ACC112 (cell line): Measurements from ENCODE around the gene OSBP.

Experiments
- H2AFZ ChIP-seq: fragments of 200-600 bp; sonication (generic); one replicate; pipeline ENCODE4 v1.6.0; 2017; ENCODE audit warnings: antibody characterized with exemption, low read length; ENCODE audit not compliant: unreplicated experiment
- H3K27ac ChIP-seq: fragments of 200-600 bp; sonication (generic); 2 replicates; pipeline ENCODE4 v1.5.1; 2014; ENCODE audit warnings: low read depth, mild to moderate bottlenecking, antibody characterized with exemption, low read length, moderate library complexity
- H3K27me3 ChIP-seq: fragments of 200-600 bp; sonication (generic); 2 replicates; pipeline ENCODE4 v1.6.1; 2014; ENCODE audit warnings: mild to moderate bottlenecking, antibody characterized with exemption, low read length, moderate library complexity, mixed read lengths; ENCODE audit not compliant: insufficient read depth
- H3K36me3 ChIP-seq: fragments of 200-600 bp; sonication (generic); 2 replicates; pipeline ENCODE4 v1.6.1; 2016; ENCODE audit warnings: mild to moderate bottlenecking, antibody characterized with exemption, low read length, moderate library complexity, mixed read lengths; ENCODE audit not compliant: insufficient read depth
- H3K4me1 ChIP-seq: fragments of 200-600 bp; sonication (generic); one replicate; pipeline ENCODE4 v1.6.1; 2016; ENCODE audit warnings: low read length, mixed read lengths; ENCODE audit not compliant: insufficient read depth, unreplicated experiment, control insufficient read depth
- H3K4me3 ChIP-seq: fragments of 200-600 bp; sonication (generic); 2 replicates; pipeline ENCODE4 v1.5.1; 2014; ENCODE audit warnings: mild to moderate bottlenecking, low read depth, low read length
- H3K79me2 ChIP-seq: fragments of 200-600 bp; sonication (generic); one replicate; pipeline ENCODE4 v1.6.0; 2016; ENCODE audit warnings: low read length; ENCODE audit not compliant: control insufficient read depth, unreplicated experiment, insufficient read depth

The OSBP gene, protein sequence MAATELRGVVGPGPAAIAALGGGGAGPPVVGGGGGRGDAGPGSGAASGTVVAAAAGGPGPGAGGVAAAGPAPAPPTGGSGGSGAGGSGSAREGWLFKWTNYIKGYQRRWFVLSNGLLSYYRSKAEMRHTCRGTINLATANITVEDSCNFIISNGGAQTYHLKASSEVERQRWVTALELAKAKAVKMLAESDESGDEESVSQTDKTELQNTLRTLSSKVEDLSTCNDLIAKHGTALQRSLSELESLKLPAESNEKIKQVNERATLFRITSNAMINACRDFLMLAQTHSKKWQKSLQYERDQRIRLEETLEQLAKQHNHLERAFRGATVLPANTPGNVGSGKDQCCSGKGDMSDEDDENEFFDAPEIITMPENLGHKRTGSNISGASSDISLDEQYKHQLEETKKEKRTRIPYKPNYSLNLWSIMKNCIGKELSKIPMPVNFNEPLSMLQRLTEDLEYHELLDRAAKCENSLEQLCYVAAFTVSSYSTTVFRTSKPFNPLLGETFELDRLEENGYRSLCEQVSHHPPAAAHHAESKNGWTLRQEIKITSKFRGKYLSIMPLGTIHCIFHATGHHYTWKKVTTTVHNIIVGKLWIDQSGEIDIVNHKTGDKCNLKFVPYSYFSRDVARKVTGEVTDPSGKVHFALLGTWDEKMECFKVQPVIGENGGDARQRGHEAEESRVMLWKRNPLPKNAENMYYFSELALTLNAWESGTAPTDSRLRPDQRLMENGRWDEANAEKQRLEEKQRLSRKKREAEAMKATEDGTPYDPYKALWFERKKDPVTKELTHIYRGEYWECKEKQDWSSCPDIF

DNA sequence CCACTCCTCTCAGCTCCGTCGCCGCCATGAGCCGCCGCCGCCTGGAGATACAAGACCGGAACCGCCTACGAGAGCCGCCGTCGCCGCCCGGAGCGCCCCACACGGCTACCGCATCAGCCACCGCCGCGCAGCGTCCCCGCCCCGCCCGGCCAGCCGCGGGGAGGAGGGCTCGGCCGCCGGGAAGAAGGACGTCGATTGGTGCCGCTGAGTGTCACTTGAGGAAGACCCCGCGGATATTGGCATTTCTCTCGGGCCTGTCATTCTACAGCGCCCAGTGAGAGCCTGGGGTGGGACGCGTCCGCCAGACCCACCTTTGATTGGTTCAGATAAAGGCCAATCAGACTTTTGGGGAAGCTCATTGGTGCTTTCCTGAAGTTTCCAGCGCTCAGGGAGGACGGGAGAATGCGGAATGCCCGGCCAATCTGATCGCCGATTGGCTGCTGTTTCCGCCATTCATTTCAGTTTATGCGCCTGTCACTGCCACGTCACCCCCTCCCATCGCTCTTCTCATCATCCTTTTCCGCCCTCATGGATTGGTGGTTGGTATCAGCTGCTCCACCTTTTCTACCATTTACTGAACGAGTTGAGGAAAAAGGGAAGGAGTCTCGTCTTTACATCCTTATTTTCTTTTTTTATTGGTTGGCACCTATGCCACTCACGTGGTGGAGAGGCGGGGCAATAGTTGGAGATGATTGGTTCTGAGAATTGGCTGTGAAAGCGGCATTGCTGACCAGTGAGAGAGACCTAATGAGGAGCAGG lies at the start of gene OSBP:
Gene OSBP (minus strand): TSS at position 138 of the 759 bp plus-strand sequence. CDS start 110 bp downstream, at position 28.
- peak within 1 kb of the TSS; percentile 79 for H2AFZ ChIP-seq
- H3K4me1 ChIP-seq = peaks cover 29% of the 10 kb centered on the region
- peaks cover 46% of the 10 kb centered on the region for H3K79me2 ChIP-seq
- peaks cover 5% of the 10 kb centered on the region; the same call in 1 of the 2 replicates for H3K36me3 ChIP-seq
- H3K4me3 ChIP-seq = peak within 1 kb of the TSS; percentile 97
- H3K27ac ChIP-seq = peak within 1 kb of the TSS; percentile 80
- no peaks in the 10 kb centered on the region for H3K27me3 ChIP-seq

DNA sequence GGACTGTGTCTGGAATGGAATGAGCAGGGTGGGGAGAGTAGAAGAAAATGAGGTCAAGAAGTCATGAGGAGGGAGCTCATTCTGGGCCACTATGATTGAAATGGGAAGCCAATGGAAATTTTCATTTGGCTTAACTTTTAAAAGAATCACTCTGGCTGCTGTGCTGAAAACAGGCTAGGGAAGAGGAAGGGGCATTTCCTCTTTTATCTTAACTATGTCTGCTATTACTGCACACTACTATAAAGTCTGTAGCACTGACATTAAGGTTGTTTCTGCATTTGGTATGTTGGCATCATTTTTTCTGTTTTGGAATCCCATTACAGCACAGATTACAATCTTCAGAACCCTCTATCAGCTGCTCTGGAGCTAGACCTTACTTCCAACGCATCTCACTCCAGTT lies 45.0 kb upstream of the OSBP start:
- no peak overlapping the region for H3K27ac ChIP-seq
- H3K4me1 ChIP-seq = peaks cover 18% of the 10 kb centered on the region
- peaks cover 55% of the 10 kb centered on the region for H3K79me2 ChIP-seq
- H2AFZ ChIP-seq = no peak overlapping the region
- no peak overlapping the region for H3K4me3 ChIP-seq
- peaks cover 59% of the 10 kb centered on the region for H3K36me3 ChIP-seq
- H3K27me3 ChIP-seq = no peaks in the 10 kb centered on the region

DNA sequence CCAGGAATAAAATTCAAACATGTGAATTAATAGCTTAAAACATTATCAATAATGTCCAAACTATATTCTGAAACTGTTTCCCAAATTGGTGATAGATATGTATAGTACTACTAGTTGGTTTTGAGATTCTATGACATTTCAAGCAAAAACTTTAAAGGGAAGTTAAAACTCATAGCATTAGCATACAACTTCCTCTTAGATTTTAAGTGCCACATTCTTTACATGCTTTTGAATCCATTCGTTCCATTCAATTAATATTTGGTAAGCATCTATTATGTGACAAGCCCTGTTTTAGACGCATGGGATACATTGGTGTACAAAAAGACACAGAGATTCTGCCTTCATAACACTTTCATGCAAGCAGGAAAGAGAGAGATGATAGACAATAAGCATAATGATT lies 44.4 kb upstream of the OSBP start:
- H3K36me3 ChIP-seq = peaks cover 61% of the 10 kb centered on the region
- H3K27me3 ChIP-seq = no peaks in the 10 kb centered on the region
- no peak overlapping the region for H2AFZ ChIP-seq
- no peak overlapping the region for H3K27ac ChIP-seq
- no peak overlapping the region for H3K4me3 ChIP-seq
- peaks cover 49% of the 10 kb centered on the region for H3K79me2 ChIP-seq
- peaks cover 18% of the 10 kb centered on the region for H3K4me1 ChIP-seq

DNA sequence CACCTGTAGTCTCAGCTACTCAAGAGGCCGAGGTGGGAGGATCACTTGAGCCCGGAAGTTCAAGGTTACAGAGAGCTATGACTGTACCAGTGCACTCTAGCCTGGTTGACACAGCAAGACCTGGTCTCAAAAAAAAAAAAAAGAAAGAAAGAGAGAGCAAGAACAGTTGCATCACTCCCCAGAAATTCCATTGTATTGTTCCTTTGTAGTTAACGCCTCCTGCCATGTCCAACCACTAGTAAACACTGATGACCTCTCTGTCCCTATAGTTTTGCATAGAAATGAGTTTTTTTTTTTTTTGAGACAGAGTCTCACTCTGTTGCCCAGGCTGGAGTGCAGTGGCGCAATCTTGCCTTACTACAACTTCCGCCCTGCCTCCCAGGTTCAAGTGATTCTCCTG lies 42.5 kb upstream of the OSBP start:
- H3K79me2 ChIP-seq = peaks cover 29% of the 10 kb centered on the region
- peaks cover 60% of the 10 kb centered on the region for H3K36me3 ChIP-seq
- H3K27me3 ChIP-seq = no peaks in the 10 kb centered on the region
- H3K27ac ChIP-seq = no peak overlapping the region
- no peak overlapping the region for H3K4me3 ChIP-seq
- H3K4me1 ChIP-seq = peaks cover 11% of the 10 kb centered on the region
- H2AFZ ChIP-seq = no peak overlapping the region

DNA sequence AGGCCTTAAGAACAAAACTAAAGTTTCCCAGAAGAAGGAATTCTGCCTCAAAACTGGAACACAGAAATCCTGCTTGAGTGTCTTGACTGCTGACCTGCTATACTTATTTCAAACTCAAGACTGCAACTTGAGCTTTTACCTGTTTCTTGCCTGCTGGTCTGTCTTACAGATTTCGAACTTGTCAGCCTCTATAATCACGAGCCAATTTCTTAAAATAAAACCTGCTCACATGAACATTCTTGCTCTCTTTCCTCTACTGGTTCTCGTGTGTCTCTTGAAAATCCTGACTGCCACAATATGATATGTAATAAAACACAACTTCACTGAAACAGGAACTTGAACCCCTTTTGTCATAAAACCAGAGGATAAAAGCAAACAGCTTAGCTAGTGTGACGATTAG lies 39.3 kb upstream of the OSBP start:
- H3K27me3 ChIP-seq = no peaks in the 10 kb centered on the region
- peaks cover 7% of the 10 kb centered on the region for H3K79me2 ChIP-seq
- peaks cover under 1% of the 10 kb centered on the region for H3K4me1 ChIP-seq
- H3K4me3 ChIP-seq = no peak overlapping the region
- H3K27ac ChIP-seq = no peak overlapping the region
- H3K36me3 ChIP-seq = peaks cover 69% of the 10 kb centered on the region
- H2AFZ ChIP-seq = no peak overlapping the region

DNA sequence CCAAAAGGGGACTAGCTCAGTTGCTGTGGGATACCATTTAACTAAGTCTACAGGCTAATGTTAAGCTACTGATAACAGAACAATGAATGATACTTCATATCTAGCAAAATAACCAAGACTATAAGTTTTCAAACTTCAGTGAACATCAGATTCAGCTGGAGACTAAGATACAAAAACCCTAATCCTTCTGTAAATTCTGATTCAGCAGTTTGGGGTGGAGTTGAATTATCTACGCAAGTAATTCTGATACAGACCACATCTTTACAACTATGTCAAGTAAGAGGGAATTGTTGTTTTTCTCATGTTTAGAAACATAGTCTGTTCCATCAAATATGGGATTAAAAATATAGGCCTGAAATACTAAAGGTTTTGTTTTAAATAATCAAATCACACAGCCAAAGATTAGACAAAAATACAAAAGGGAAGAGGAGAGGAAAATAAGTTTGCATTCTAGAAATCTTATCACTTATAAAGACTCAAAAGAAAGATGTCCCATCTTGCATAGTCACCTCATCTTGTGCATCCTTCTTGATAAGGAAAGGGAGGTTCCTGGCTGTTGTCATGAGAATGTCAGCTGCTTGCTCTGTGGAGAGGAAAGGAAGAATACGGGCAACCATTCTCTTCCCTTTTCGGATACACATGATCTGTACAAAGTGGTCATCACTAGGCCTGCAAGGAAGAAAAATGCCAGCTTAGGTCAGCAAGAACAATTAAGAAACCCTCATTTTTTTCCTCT lies 31.8 kb upstream of the OSBP start:
- no peaks in the 10 kb centered on the region for H3K27me3 ChIP-seq
- H3K27ac ChIP-seq = no peak overlapping the region
- no peaks in the 10 kb centered on the region for H3K4me1 ChIP-seq
- peaks cover 66% of the 10 kb centered on the region for H3K36me3 ChIP-seq
- no peak overlapping the region for H3K4me3 ChIP-seq
- no peak overlapping the region for H2AFZ ChIP-seq
- H3K79me2 ChIP-seq = no peaks in the 10 kb centered on the region

DNA sequence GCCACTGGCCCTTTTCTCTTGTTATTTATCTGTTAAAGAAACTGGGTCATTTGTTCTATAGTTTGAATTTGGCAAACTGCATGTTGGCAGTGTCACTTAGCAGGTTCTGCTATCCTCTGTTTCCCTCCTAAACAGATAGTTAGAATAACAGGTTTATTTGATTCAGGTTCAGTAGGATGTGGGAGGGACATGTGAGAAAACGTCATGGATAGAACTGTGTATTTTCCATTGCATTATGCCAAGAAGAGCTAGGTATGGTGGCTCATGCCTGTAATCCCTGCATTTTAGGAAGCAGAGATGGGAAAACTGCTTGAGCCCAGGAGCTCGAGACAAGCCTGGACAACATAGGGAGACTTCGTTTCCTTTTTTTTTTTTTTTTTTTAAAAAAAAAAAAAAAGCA lies 29.0 kb upstream of the OSBP start:
- Histone ChIP-seq H3K27ac (no peak overlapping the region), H3K4me3 (no peak overlapping the region), H3K36me3 (peaks cover 57% of the 10 kb centered on the region), H3K27me3 (no peaks in the 10 kb centered on the region), H2AFZ (no peak overlapping the region), H3K4me1 (no peaks in the 10 kb centered on the region), H3K79me2 (no peaks in the 10 kb centered on the region)

DNA sequence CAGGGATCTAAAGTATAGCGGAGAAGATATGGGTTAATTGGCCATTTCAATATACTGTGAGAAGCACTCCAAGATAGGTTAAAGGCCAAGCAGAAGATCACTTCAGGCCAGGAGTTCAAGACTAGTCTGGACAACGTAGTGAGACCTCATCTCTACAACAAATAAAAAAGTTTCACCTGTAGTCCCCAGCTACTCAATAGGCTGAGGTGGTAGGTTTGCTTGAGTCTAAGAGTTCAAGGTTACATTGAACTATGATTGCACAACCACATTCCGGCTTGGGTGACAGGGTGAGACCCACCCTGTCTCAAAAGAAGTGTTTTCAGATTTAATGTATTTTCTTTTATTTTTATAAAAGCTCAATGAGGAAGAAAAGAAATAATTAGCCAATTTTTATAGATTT lies 27.8 kb upstream of the OSBP start:
- Histone ChIP-seq H2AFZ (no peak overlapping the region), H3K4me3 (no peak overlapping the region), H3K36me3 (peaks cover 57% of the 10 kb centered on the region), H3K4me1 (no peaks in the 10 kb centered on the region), H3K27ac (no peak overlapping the region), H3K79me2 (no peaks in the 10 kb centered on the region), H3K27me3 (no peaks in the 10 kb centered on the region)

DNA sequence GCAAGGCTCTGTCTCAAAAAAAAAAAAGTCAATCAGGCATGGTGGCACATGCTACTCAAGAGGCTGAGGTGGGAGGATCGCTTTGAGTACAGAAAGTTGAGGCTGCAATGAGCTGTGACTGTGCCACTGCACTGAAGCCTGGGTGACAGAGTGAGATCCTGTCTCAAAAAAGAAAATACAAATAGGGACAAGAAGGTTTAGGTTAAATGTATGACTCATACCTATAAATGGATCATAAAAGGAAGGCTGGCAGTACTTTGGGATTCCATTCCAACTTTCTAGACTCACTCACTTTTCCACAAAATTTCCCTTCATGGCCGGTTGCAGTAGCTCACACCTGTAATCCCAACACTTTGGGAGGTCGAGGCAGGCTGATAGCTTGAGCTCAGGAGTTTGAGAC lies 25.6 kb upstream of the OSBP start:
- Histone ChIP-seq H3K36me3 (peaks cover 61% of the 10 kb centered on the region), H3K4me3 (no peak overlapping the region), H3K27ac (no peak overlapping the region), H3K79me2 (no peaks in the 10 kb centered on the region), H3K27me3 (no peaks in the 10 kb centered on the region), H3K4me1 (no peaks in the 10 kb centered on the region), H2AFZ (no peak overlapping the region)

DNA sequence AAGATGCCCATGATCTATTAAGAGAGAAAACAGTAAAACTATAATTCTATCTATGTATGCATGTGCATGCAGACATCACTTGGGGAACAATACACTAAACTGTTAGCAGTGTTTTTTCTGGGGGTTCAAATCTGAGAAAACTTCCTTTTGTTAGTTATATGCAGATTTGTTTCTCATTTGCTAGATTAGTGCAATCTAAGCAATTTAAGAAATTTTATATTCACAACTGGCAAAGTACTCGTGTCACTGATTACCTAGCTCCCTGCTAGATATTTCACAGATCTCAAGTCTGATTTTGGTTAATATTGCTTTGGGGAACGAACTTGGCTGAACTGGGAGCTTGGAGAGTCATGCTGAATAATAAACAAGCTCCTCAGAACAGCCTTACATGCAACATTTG lies 14.9 kb upstream of the OSBP start:
- Histone ChIP-seq H3K27me3 (no peaks in the 10 kb centered on the region), H2AFZ (no peak overlapping the region), H3K4me1 (no peaks in the 10 kb centered on the region), H3K4me3 (no peak overlapping the region), H3K79me2 (no peaks in the 10 kb centered on the region), H3K36me3 (no peaks in the 10 kb centered on the region), H3K27ac (no peak overlapping the region)
